ENCODE results near the gene NEDD9. TPM values are rescaled to one million over a fixed set of nuclear protein-coding genes. Genes with fewer than 3 reads are reported as not detected.

The NEDD9 gene
- total and polyA plus RNA-seq, 2 donors (not counting 1 experiment from before 2014, with no cell fraction given): 38.9 to 46.2 TPM

DNA sequence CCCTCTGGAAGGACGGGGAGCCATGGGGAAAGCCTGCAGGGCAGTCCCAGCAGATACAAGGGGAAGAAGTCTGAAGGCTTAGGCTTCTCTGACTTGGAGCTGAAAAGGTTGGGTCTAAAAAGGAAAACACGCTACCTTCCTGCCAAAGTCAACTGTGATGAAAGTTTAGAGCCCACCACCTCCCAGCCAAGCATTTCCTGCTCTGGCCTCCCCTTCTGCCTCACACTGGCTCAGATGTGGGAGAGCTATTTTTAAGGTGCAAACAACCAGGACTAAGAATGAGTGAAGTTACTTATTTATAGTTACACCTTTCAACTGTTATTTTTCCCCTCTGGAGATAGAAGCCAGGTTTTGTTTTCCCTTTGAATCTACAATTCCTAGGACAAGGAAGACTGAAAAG, 21.2 kb downstream of the NEDD9 start:
- peaks cover 15% of the 10 kb centered on the region for H4K20me1 ChIP-seq (ENCODE audit: control insufficient read depth, insufficient read depth, low read length, poor library complexity, severe bottlenecking)
- H2AFZ ChIP-seq (ENCODE audit: insufficient read depth, low read depth, low read length, poor library complexity, severe bottlenecking): no peak overlapping the region
- no peak overlapping the region for H3K4me2 ChIP-seq (replicated peaks; ENCODE audit: low read depth, low read length, poor library complexity, severe bottlenecking)
- CTCF ChIA-PET: interaction anchor here (1.9 kb wide), 1 partner anchor 284 kb away, joined by 7 read pairs; no protein-coding TSS in a partner anchor
- H3K9me3 Mint-ChIP-seq (ENCODE audit: insufficient read depth): no peaks in the 10 kb centered on the region
- no peaks in the 10 kb centered on the region for H3K27me3 Mint-ChIP-seq
- intact Hi-C loops (cut with micrococcal nuclease): no loop called here
- peak overlapping the region in 1 of 2 donors; percentile 8 for H3K27ac ChIP-seq (ENCODE audit: low read length in 2 of 2)
- WGBS (ENCODE audit: insufficient coverage): no CpG with 5 or more reads among the region's 2 CpGs
- no peak overlapping the region for H3K4me3 ChIP-seq (ENCODE audit: control extremely low read depth in 1 of 5, extremely low read depth in 1 of 5, insufficient read depth in 1 of 5, low read depth in 2 of 5, low read length in 4 of 5)
- no peak for DNase-seq
- POLR2A ChIA-PET: no interaction called here
- TF ChIP-seq, protein P1, sequence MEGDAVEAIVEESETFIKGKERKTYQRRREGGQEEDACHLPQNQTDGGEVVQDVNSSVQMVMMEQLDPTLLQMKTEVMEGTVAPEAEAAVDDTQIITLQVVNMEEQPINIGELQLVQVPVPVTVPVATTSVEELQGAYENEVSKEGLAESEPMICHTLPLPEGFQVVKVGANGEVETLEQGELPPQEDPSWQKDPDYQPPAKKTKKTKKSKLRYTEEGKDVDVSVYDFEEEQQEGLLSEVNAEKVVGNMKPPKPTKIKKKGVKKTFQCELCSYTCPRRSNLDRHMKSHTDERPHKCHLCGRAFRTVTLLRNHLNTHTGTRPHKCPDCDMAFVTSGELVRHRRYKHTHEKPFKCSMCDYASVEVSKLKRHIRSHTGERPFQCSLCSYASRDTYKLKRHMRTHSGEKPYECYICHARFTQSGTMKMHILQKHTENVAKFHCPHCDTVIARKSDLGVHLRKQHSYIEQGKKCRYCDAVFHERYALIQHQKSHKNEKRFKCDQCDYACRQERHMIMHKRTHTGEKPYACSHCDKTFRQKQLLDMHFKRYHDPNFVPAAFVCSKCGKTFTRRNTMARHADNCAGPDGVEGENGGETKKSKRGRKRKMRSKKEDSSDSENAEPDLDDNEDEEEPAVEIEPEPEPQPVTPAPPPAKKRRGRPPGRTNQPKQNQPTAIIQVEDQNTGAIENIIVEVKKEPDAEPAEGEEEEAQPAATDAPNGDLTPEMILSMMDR (IDR thresholded peaks at IDR 0.05): no peak
- no peak for TF ChIP-seq EZH2 (IDR thresholded peaks at IDR 0.05; ENCODE audit: borderline replicate concordance, insufficient read depth, low read depth, low read length, poor library complexity, severe bottlenecking)
- no peak overlapping the region for H3K9ac ChIP-seq (ENCODE audit: low read length)
- H3K27ac Mint-ChIP-seq: no peak overlapping the region
- H3K9me3 ChIP-seq (ENCODE audit: control extremely low read depth in 1 of 3, control insufficient read depth in 2 of 3, insufficient read depth in 1 of 3, low read length in 2 of 3): no peaks in the 10 kb centered on the region
- ATAC-seq (ENCODE audit: low read depth): no peak
- peaks cover 5 to 12% of the 10 kb centered on the region in 2 donors for H3K4me1 ChIP-seq (ENCODE audit: control insufficient read depth in 2 of 2, insufficient read depth in 2 of 2, low read length in 2 of 2)
- H3K4me3 Mint-ChIP-seq: no peak overlapping the region
- H3K79me2 ChIP-seq (ENCODE audit: control insufficient read depth, insufficient read depth, low read length): peaks cover 50% of the 10 kb centered on the region
- peaks cover 18% of the 10 kb centered on the region for H3K4me1 Mint-ChIP-seq
- H3K27me3 ChIP-seq (replicated peaks in 1 of 4; ENCODE audit: control extremely low read depth in 1 of 4, control insufficient read depth in 3 of 4, insufficient read depth in 4 of 4, low read length in 3 of 4): no peaks in the 10 kb centered on the region
- H3K36me3 ChIP-seq (replicated peaks in 1 of 2; ENCODE audit: control extremely low read depth in 1 of 2, control insufficient read depth in 1 of 2, extremely low read depth in 1 of 2, insufficient read depth in 2 of 2, low read length in 1 of 2): peaks cover 4 to 71% of the 10 kb centered on the region in 2 experiments

- Mint-ChIP-seq H3K9me3 (ENCODE audit: insufficient read depth) (no peaks in the 10 kb centered on the region), H3K4me3 (no peak overlapping the region), H3K4me1 (peaks cover 21% of the 10 kb centered on the region), H3K27ac (no peak overlapping the region), H3K27me3 (no peaks in the 10 kb centered on the region)
- H3K4me3 ChIP-seq (ENCODE audit: control extremely low read depth in 1 of 5, extremely low read depth in 1 of 5, insufficient read depth in 1 of 5, low read depth in 2 of 5, low read length in 4 of 5): no peak overlapping the region
- H3K4me1 ChIP-seq (ENCODE audit: control insufficient read depth in 2 of 2, insufficient read depth in 2 of 2, low read length in 2 of 2): peaks cover 5 to 12% of the 10 kb centered on the region in 2 donors
- intact Hi-C loops (cut with micrococcal nuclease): no loop called here
- H3K9me3 ChIP-seq (ENCODE audit: control extremely low read depth in 1 of 3, control insufficient read depth in 2 of 3, insufficient read depth in 1 of 3, low read length in 2 of 3): no peaks in the 10 kb centered on the region
- H4K20me1 ChIP-seq (ENCODE audit: control insufficient read depth, insufficient read depth, low read length, poor library complexity, severe bottlenecking): peaks cover 15% of the 10 kb centered on the region
- H2AFZ ChIP-seq (ENCODE audit: insufficient read depth, low read depth, low read length, poor library complexity, severe bottlenecking): no peak overlapping the region
- ChIA-PET CTCF (interaction anchor here (1.0 to 1.9 kb wide), 2 partner anchors 38 to 285 kb away, joined by 3 to 7 read pairs; no protein-coding TSS in a partner anchor), POLR2A (no interaction called here)
- no peak overlapping the region for H3K4me2 ChIP-seq (replicated peaks; ENCODE audit: low read depth, low read length, poor library complexity, severe bottlenecking)
- peak overlapping the region in 1 of 2 donors; percentile 39 for H3K27ac ChIP-seq (ENCODE audit: low read length in 2 of 2)
- WGBS (ENCODE audit: insufficient coverage): no CpG with 5 or more reads among the region's 2 CpGs
- H3K9ac ChIP-seq (ENCODE audit: low read length): no peak overlapping the region
- ATAC-seq (ENCODE audit: low read depth): no peak
- peaks cover 4 to 65% of the 10 kb centered on the region in 2 experiments for H3K36me3 ChIP-seq (replicated peaks in 1 of 2; ENCODE audit: control extremely low read depth in 1 of 2, control insufficient read depth in 1 of 2, extremely low read depth in 1 of 2, insufficient read depth in 2 of 2, low read length in 1 of 2)
- no peak for TF ChIP-seq EZH2 (IDR thresholded peaks at IDR 0.05; ENCODE audit: borderline replicate concordance, insufficient read depth, low read depth, low read length, poor library complexity, severe bottlenecking)
- TF ChIP-seq, protein P1 (IDR thresholded peaks at IDR 0.05): no peak
- H3K79me2 ChIP-seq (ENCODE audit: control insufficient read depth, insufficient read depth, low read length): peaks cover 46% of the 10 kb centered on the region
- no peak for DNase-seq
- no peaks in the 10 kb centered on the region for H3K27me3 ChIP-seq (replicated peaks in 1 of 4; ENCODE audit: control extremely low read depth in 1 of 4, control insufficient read depth in 3 of 4, insufficient read depth in 4 of 4, low read length in 3 of 4)
Observed at GRCh38 chr6:11210386-11211138, 21.9 kb downstream of the NEDD9 start.

Data from B cell (primary cell).